ENCODE results near the gene MINDY3. TPM values are rescaled to one million over a fixed set of nuclear protein-coding genes. Genes with fewer than 3 reads are reported as not detected.

The MINDY3 gene
- total RNA-seq, 1 experiment from 2014 or later, result 14.9 TPM

DNA sequence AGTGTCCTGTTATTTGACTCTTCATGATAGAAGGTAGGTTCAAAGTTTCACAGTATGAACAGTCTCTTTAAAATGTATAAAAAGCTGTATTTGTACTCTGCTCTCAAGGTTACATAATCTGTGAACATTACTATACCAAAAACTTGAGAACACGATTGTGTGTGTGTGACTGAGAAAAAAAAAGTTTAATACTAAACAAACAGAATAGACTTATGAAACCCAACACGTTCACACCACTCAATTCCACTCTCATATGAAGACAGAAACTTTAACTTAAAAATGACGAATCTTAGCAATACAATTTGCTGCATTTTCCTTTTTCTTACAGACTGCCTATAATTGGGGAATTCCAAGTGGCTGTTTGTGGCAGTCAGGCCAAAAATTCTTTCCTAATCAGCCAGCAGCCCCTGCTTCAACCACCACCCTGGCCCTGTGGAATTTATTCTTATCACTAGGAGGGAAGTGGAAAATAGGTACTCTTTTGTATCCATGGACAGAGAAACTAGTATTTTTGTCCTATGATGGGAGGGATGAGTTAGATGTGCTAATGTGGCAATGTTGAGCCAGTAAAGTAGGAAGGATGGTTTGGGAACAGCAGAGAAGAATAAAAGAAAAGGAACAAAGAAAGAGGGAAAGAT is 42.8 kb downstream of the MINDY3 start:
- Histone ChIP-seq H3K14ac (ENCODE audit: insufficient read depth, low read length) (no peak overlapping the region), H3K79me2 (ENCODE audit: insufficient read depth, low read length) (no peaks in the 10 kb centered on the region), H2BK120ac (ENCODE audit: low read depth, low read length, poor library complexity, severe bottlenecking) (no peak overlapping the region), H2BK20ac (ENCODE audit: low read depth, low read length, poor library complexity, severe bottlenecking) (no peak overlapping the region), H2BK15ac (ENCODE audit: low read depth, low read length) (no peak overlapping the region), H3T11ph (ENCODE audit: low read length) (no peak overlapping the region), H3K79me1 (ENCODE audit: insufficient read depth, low read depth, low read length, poor library complexity, severe bottlenecking) (no peaks in the 10 kb centered on the region), H3K9ac (ENCODE audit: extremely low read depth, insufficient read length, low read length) (no peak overlapping the region), H4K91ac (ENCODE audit: insufficient read length, low read depth, low read length) (no peak overlapping the region), H4K5ac (ENCODE audit: insufficient read length, low read depth, low read length) (no peak overlapping the region), H3K4ac (ENCODE audit: low read depth, low read length) (no peak overlapping the region), H3K18ac (ENCODE audit: insufficient read length, low read depth, low read length) (no peak overlapping the region), H2AFZ (ENCODE audit: low read length) (no peak overlapping the region), H3K4me1 (ENCODE audit: insufficient read depth, low read length) (no peaks in the 10 kb centered on the region), H2BK5ac (ENCODE audit: insufficient read length, low read length) (no peak overlapping the region), H2AK5ac (ENCODE audit: insufficient read length, low read length) (no peak overlapping the region), H3K9me3 (ENCODE audit: control insufficient read depth, low read depth, low read length) (no peaks in the 10 kb centered on the region), H3K4me2 (ENCODE audit: insufficient read depth, insufficient read length, low read length) (no peak overlapping the region), H4K20me1 (ENCODE audit: control insufficient read depth, insufficient read depth, insufficient read length) (no peaks in the 10 kb centered on the region), H4K8ac (replicated peaks; ENCODE audit: insufficient read length, low read depth, low read length) (no peak overlapping the region), H3K23me2 (ENCODE audit: insufficient read length, low read depth, low read length, poor library complexity, severe bottlenecking) (no peaks in the 10 kb centered on the region), H2BK12ac (ENCODE audit: insufficient read length, low read depth, low read length) (no peak overlapping the region), H3K56ac (ENCODE audit: insufficient read length, low read depth, low read length) (no peak overlapping the region), H3K27me3 (ENCODE audit: insufficient read depth, low read length) (no peaks in the 10 kb centered on the region), H3K27ac (ENCODE audit: insufficient read length, low read depth, low read length) (no peak overlapping the region), H3K23ac (ENCODE audit: insufficient read length, low read depth, low read length) (no peak overlapping the region)
- H3K36me3 Mint-ChIP-seq (ENCODE audit: insufficient read depth in 1 of 3, low read depth in 3 of 3), result peaks cover 0 to 7% (median 3%) of the 10 kb centered on the region in 3 experiments; a peak in 3 of 7 replicates
- TF ChIP-seq, protein P1, sequence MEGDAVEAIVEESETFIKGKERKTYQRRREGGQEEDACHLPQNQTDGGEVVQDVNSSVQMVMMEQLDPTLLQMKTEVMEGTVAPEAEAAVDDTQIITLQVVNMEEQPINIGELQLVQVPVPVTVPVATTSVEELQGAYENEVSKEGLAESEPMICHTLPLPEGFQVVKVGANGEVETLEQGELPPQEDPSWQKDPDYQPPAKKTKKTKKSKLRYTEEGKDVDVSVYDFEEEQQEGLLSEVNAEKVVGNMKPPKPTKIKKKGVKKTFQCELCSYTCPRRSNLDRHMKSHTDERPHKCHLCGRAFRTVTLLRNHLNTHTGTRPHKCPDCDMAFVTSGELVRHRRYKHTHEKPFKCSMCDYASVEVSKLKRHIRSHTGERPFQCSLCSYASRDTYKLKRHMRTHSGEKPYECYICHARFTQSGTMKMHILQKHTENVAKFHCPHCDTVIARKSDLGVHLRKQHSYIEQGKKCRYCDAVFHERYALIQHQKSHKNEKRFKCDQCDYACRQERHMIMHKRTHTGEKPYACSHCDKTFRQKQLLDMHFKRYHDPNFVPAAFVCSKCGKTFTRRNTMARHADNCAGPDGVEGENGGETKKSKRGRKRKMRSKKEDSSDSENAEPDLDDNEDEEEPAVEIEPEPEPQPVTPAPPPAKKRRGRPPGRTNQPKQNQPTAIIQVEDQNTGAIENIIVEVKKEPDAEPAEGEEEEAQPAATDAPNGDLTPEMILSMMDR (conservative IDR thresholded peaks at IDR 0.05), result no peak
- H3K27ac Mint-ChIP-seq, result no peak overlapping the region
- WGBS (ENCODE audit: extremely low coverage, insufficient read length, low lambda C conversion rate), result no CpG with 5 or more reads among the region's 3 CpGs
- no peak overlapping the region for H3K4me3 Mint-ChIP-seq
- no peak for DNase-seq
- H3K27me3 Mint-ChIP-seq (ENCODE audit: low read depth), result no peaks in the 10 kb centered on the region; the same call in 1 of the 2 replicates
- no peaks in the 10 kb centered on the region for H3K9me3 Mint-ChIP-seq
- H3K4me1 Mint-ChIP-seq, result no peaks in the 10 kb centered on the region
